ENCODE data around the gene CAD. TPM values are rescaled to one million over a fixed set of nuclear protein-coding genes. Genes with fewer than 3 reads are reported as not detected.
"Not testable (repeated sequence)": the region's sequence is repeated elsewhere in the genome, so short reads cannot be mapped to it uniquely, and the experiment has no call there.

CAD gene
- total and polyA plus RNA-seq, 2 donors (not counting 1 experiment from before 2014, with no cell fraction given) = 11.9 to 32.0 TPM

- H3K4me1 ChIP-seq (ENCODE audit: control insufficient read depth, extremely low read depth, insufficient read depth, low read length) = peaks cover 2% of the 10 kb centered on the region
- DNase-seq (ENCODE audit: low read depth in 2 of 2) = no peak
- H3K4me2 ChIP-seq (ENCODE audit: extremely low read depth, insufficient read depth, low read length) = no peak overlapping the region
- no peak overlapping the region for H2AFZ ChIP-seq (ENCODE audit: low read length)
- H3K9ac ChIP-seq (ENCODE audit: insufficient read depth, low read length) = no peak overlapping the region
- TF ChIP-seq EZH2 (IDR thresholded peaks at IDR 0.05; ENCODE audit: low read length, missing control alignments) = peak; percentile 67
- TF ChIP-seq CTCF (conservative IDR thresholded peaks at IDR 0.05 in 1 of 2, IDR thresholded peaks at IDR 0.05 in 1 of 2; ENCODE audit: low read depth in 1 of 2, low read length in 2 of 2) = no peak
- no peak overlapping the region for H3K27ac ChIP-seq (ENCODE audit: insufficient read depth, low read length)
- H4K20me1 ChIP-seq (ENCODE audit: control insufficient read depth, extremely low read depth, insufficient read depth, low read length) = no peaks in the 10 kb centered on the region
- no peaks in the 10 kb centered on the region for H3K36me3 ChIP-seq (ENCODE audit: control insufficient read depth, insufficient read depth, low read length)
- H3K4me3 ChIP-seq (replicated peaks in 1 of 4; ENCODE audit: control extremely low read depth in 1 of 4, insufficient read depth in 1 of 4, low read depth in 3 of 4, low read length in 4 of 4) = no peak overlapping the region
- H3K79me2 ChIP-seq (ENCODE audit: control insufficient read depth, insufficient read depth, low read length) = no peaks in the 10 kb centered on the region
- peaks cover 70% of the 10 kb centered on the region for H3K27me3 ChIP-seq (ENCODE audit: control insufficient read depth, insufficient read depth, low read length)
- no peaks in the 10 kb centered on the region for H3K9me3 ChIP-seq (ENCODE audit: control insufficient read depth, insufficient read depth, low read depth, low read length)
These were observed 48.3 kb downstream of the CAD start for GRCh38 chr2:27265536-27265870.

- not testable (repeated sequence) for H3K4me1 ChIP-seq (ENCODE audit: control insufficient read depth, extremely low read depth, insufficient read depth, low read length); H3K4me2 ChIP-seq (ENCODE audit: extremely low read depth, insufficient read depth, low read length); H3K36me3 ChIP-seq (ENCODE audit: control insufficient read depth, insufficient read depth, low read length); H3K9me3 ChIP-seq (ENCODE audit: control insufficient read depth, insufficient read depth, low read depth, low read length); H4K20me1 ChIP-seq (ENCODE audit: control insufficient read depth, extremely low read depth, insufficient read depth, low read length); H2AFZ ChIP-seq (ENCODE audit: low read length); H3K9ac ChIP-seq (ENCODE audit: insufficient read depth, low read length); H3K4me3 ChIP-seq (replicated peaks in 1 of 4; ENCODE audit: control extremely low read depth in 1 of 4, insufficient read depth in 1 of 4, low read depth in 3 of 4, low read length in 4 of 4); DNase-seq (ENCODE audit: low read depth in 2 of 2); H3K27ac ChIP-seq (ENCODE audit: insufficient read depth, low read length); H3K79me2 ChIP-seq (ENCODE audit: control insufficient read depth, insufficient read depth, low read length)
- peaks cover 47% of the 10 kb centered on the region for H3K27me3 ChIP-seq (ENCODE audit: control insufficient read depth, insufficient read depth, low read length)
These were observed 51.1 kb downstream of the CAD start for GRCh38 chr2:27268296-27268695.

- DNase-seq (ENCODE audit: low read depth in 2 of 2) = no peak
- Histone ChIP-seq H3K4me1 (ENCODE audit: control insufficient read depth, extremely low read depth, insufficient read depth, low read length) (no peaks in the 10 kb centered on the region), H3K9ac (ENCODE audit: insufficient read depth, low read length) (no peak overlapping the region), H3K4me3 (replicated peaks in 1 of 4; ENCODE audit: control extremely low read depth in 1 of 4, insufficient read depth in 1 of 4, low read depth in 3 of 4, low read length in 4 of 4) (no peak overlapping the region), H4K20me1 (ENCODE audit: control insufficient read depth, extremely low read depth, insufficient read depth, low read length) (no peaks in the 10 kb centered on the region), H3K27ac (ENCODE audit: insufficient read depth, low read length) (no peak overlapping the region), H3K4me2 (ENCODE audit: extremely low read depth, insufficient read depth, low read length) (no peak overlapping the region), H3K79me2 (ENCODE audit: control insufficient read depth, insufficient read depth, low read length) (no peaks in the 10 kb centered on the region), H3K36me3 (ENCODE audit: control insufficient read depth, insufficient read depth, low read length) (no peaks in the 10 kb centered on the region), H3K27me3 (ENCODE audit: control insufficient read depth, insufficient read depth, low read length) (peaks cover 29% of the 10 kb centered on the region), H3K9me3 (ENCODE audit: control insufficient read depth, insufficient read depth, low read depth, low read length) (no peaks in the 10 kb centered on the region), H2AFZ (ENCODE audit: low read length) (no peak overlapping the region)
- TF ChIP-seq EZH2 (IDR thresholded peaks at IDR 0.05; ENCODE audit: low read length, missing control alignments) (no peak), CTCF (conservative IDR thresholded peaks at IDR 0.05 in 1 of 2, IDR thresholded peaks at IDR 0.05 in 1 of 2; ENCODE audit: low read depth in 1 of 2, low read length in 2 of 2) (no peak)
These were observed 53.0 kb downstream of the CAD start for GRCh38 chr2:27270131-27270530.
